GM12801 (cell line): Measurements from ENCODE around the gene SNRNP27.

ENCODE experiments used
- TF ChIP-seq, protein P1 (sequence below): IDR thresholded peaks from one replicate; pipeline ENCODE4 v1.5.1; 2011; ENCODE audit warnings: control low read depth; ENCODE audit not compliant: insufficient read length; ENCODE audit errors: extremely low read depth

SNRNP27 gene, protein sequence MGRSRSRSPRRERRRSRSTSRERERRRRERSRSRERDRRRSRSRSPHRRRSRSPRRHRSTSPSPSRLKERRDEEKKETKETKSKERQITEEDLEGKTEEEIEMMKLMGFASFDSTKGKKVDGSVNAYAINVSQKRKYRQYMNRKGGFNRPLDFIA

GRCh38 chr2:69893684-69894551 is at the start of gene SNRNP27:
Gene SNRNP27, plus strand, starts transcription at chr2:69893956. Its CDS starts 29 bp downstream, at chr2:69893985.
- TF ChIP-seq, protein P1, sequence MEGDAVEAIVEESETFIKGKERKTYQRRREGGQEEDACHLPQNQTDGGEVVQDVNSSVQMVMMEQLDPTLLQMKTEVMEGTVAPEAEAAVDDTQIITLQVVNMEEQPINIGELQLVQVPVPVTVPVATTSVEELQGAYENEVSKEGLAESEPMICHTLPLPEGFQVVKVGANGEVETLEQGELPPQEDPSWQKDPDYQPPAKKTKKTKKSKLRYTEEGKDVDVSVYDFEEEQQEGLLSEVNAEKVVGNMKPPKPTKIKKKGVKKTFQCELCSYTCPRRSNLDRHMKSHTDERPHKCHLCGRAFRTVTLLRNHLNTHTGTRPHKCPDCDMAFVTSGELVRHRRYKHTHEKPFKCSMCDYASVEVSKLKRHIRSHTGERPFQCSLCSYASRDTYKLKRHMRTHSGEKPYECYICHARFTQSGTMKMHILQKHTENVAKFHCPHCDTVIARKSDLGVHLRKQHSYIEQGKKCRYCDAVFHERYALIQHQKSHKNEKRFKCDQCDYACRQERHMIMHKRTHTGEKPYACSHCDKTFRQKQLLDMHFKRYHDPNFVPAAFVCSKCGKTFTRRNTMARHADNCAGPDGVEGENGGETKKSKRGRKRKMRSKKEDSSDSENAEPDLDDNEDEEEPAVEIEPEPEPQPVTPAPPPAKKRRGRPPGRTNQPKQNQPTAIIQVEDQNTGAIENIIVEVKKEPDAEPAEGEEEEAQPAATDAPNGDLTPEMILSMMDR: no peak

DNA sequence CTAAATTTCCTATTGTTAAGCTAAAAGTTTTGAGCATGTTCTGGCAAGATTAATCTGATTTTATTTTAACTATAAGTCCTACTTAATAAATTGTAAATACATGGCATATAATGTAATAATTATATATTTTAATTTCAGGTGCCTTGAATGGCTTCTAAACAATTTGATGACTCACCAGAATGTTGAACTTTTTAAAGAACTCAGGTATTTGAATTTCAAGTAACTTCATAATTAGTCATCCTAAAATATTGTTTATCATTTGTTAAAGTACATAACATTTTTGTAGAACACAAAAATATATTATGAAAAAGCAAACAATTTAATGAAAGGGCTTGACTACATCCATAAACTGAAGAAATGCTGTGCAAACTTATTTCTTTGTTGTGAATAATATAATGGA is 49.8 kb upstream of the SNRNP27 start:
- TF ChIP-seq, protein P1: no peak

- TF ChIP-seq, protein P1: no peak
These were observed 49.2 kb upstream of the SNRNP27 start for GRCh38 chr2:69844560-69844959.

- TF ChIP-seq, protein P1: no peak
These were observed 47.3 kb upstream of the SNRNP27 start for GRCh38 chr2:69846182-69847067.

DNA sequence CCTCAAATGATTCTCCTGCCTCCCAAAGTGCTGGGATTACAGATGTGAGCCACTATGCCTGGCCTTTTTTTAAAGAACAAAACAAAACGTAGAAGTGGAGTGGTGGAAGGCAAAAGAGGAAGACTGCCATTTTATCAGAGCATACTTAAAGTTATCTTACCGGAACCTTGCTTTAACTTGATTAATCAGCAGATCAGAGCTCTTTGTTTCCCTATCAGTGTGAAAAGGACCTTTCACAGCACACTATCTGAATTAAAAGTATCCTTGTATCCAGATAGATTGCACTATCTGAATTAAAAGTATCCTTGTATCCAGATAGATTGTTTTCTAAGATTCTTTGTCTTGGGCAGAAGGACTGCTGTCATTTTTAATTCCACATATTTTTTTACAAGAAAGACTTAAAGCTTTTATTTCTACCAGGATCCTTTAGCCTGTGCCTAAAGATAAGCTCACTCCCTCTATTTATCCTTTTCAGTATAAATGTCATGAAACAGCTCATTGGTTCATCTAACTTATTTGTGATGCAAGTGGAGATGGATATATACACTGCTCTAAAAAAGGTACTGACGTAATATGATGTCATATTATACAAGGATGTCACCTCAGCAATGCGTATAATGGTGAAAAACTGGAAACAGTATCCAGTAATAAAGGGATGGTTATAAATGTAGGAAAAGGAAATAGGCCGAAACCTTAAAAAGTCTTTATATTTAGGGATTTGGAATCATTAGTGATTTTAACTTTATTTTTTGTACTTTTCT is 46.5 kb upstream of the SNRNP27 start:
- TF ChIP-seq, protein P1: no peak

DNA sequence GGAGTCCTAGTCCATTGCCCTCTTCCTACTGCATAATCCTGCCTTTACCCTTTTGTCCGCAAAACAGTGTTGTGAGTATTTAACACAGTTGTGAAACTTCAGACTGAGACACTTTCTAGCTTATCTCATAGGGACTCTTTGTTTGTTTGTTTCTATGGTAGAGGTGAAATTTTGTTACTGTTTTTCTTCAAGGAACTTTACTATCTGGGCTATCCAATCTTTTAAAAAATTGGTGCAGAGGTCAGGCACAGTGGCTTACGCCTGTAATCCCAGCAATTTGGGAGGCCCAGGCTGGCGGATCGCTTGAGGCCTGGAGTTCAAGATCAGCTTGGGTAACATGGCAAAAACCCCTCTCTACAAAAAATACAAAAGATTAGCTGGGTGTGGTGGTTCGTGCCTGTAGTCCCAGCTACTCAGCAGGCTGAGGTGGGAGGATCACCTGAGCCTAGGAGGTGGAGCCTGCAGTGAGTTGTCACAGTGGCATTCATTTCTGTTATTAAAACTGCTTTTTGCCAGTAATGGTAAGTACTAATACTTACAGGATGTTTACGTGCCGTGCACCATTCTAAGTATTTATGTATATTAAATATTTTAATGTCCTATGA is 45.5 kb upstream of the SNRNP27 start:
- TF ChIP-seq, protein P1: no peak
